Panc1 (cell line): Measurements from ENCODE around the gene GABPB1. TPM values are rescaled to one million over a fixed set of nuclear protein-coding genes. Genes with fewer than 3 reads are reported as not detected.

Experiments used
- ATAC-seq: fragments of 200-7000 bp; cut with Tn5 transposase; 2 replicates; pipeline ENCODE4 v1.9.1; 2020; ENCODE audit warnings: mild to moderate bottlenecking, moderate library complexity
- BruUV-seq: library from RNA; stranded (reverse); fragments of 400-500 nt; replicated peaks from 2 replicates; lab custom pipeline; 2021; lab: Mats Ljungman, UMichigan
- CTCF ChIA-PET: fragments of 300-600 bp; sonication (Branson Sonifier 250); formaldehyde crosslinking; loops from one replicate; lab custom pipeline; 2022; ENCODE audit warnings: antibody characterized with exemption; lab: Charles Lee
- POLR2A ChIA-PET: fragments of 300-600 bp; sonication (Branson Sonifier 250); formaldehyde crosslinking; loops from one replicate; lab custom pipeline; 2022; ENCODE audit warnings: antibody characterized with exemption; lab: Charles Lee
- DNase-seq: peaks from one replicate; pipeline ENCODE4 v3.0.0-alpha.2; 2010; ENCODE audit warnings: low read depth, low spot score
- H3K27ac ChIP-seq: 2 replicates; pipeline ENCODE4 v1.5.1; 2011; ENCODE audit warnings: mild to moderate bottlenecking, low read length, inconsistent platforms
- H3K27me3 ChIP-seq: fragments of 200-500 bp; sonication (Bioruptor generic); 2 replicates; pipeline ENCODE4 v1.6.0; 2014; ENCODE audit warnings: low read length, inconsistent platforms; ENCODE audit not compliant: control insufficient read depth, insufficient read depth
- H3K36me3 ChIP-seq: fragments of 200-500 bp; sonication (Bioruptor generic); 2 replicates; pipeline ENCODE4 v1.5.1; 2014; ENCODE audit warnings: inconsistent platforms, mild to moderate bottlenecking, low read length, moderate library complexity; ENCODE audit not compliant: control insufficient read depth, insufficient read depth
- H3K4me1 ChIP-seq: 2 replicates; pipeline ENCODE4 v1.5.1; 2011; ENCODE audit warnings: inconsistent platforms, mild to moderate bottlenecking, low read length, moderate library complexity; ENCODE audit not compliant: control insufficient read depth, insufficient read depth
- H3K4me3 ChIP-seq, 2 experiments: 2 replicates each; pipeline ENCODE4 v1.5.1; 2011 to 2012; ENCODE audit warnings: low read depth in 2 of 2, low read length in 2 of 2, mild to moderate bottlenecking in 2 of 2, inconsistent platforms in 1 of 2, moderate library complexity in 1 of 2
- H3K9me3 ChIP-seq: fragments of 200-500 bp; sonication (Bioruptor generic); 2 replicates; pipeline ENCODE4 v1.5.1; 2014; ENCODE audit warnings: low read depth, mild to moderate bottlenecking, inconsistent platforms, low read length, moderate library complexity; ENCODE audit not compliant: control insufficient read depth, insufficient read depth
- CTCF ChIP-seq: fragments of 450-650 bp; IDR thresholded peaks from 2 replicates; pipeline ENCODE4 v1.5.1; 2017; ENCODE audit warnings: mild to moderate bottlenecking
- POLR2AphosphoS5 ChIP-seq: IDR thresholded peaks from 2 replicates; pipeline ENCODE4 v1.6.1; 2012; ENCODE audit warnings: mild to moderate bottlenecking, low read depth, low read length, moderate library complexity
- REST ChIP-seq, 2 experiments: IDR thresholded peaks; 2 replicates each; pipeline ENCODE4 v1.6.1; 2011 to 2012; ENCODE audit warnings: low read depth in 2 of 2, control low read depth in 1 of 2, low read length in 1 of 2, mild to moderate bottlenecking in 1 of 2, moderate library complexity in 1 of 2; ENCODE audit not compliant: insufficient read depth in 1 of 2
- SIN3A ChIP-seq: IDR thresholded peaks from 2 replicates; pipeline ENCODE4 v1.6.1; 2012; ENCODE audit warnings: low read depth, mild to moderate bottlenecking, low read length, moderate library complexity, borderline replicate concordance; ENCODE audit not compliant: insufficient read depth
- TCF7L2 ChIP-seq: IDR thresholded peaks from 2 replicates; pipeline ENCODE4 v1.6.1; 2011; ENCODE audit warnings: mild to moderate bottlenecking, low read depth, low read length, inconsistent platforms
- in situ Hi-C: cut with HindIII; loops from 2 replicates; pipeline ENCODE4 v1.10.0; 2016; ENCODE audit warnings: low sequenced_read_pairs, low pct_unique_long_range_greater_than_20kb
- intact Hi-C: fragments of 100-400 bp; cut with micrococcal nuclease; formaldehyde crosslinking; loops from one replicate; pipeline ENCODE4 v1.10.0; 2022; ENCODE audit not compliant: unreplicated experiment
- total RNA-seq: library from RNA; stranded (reverse); gene quantifications from one replicate; pipeline ENCODE4 v1.2.1, GENCODE V29; 2021; ENCODE audit not compliant: unreplicated experiment

GABPB1 gene
- total RNA-seq, 1 experiment from 2014 or later = 20.0 TPM

DNA sequence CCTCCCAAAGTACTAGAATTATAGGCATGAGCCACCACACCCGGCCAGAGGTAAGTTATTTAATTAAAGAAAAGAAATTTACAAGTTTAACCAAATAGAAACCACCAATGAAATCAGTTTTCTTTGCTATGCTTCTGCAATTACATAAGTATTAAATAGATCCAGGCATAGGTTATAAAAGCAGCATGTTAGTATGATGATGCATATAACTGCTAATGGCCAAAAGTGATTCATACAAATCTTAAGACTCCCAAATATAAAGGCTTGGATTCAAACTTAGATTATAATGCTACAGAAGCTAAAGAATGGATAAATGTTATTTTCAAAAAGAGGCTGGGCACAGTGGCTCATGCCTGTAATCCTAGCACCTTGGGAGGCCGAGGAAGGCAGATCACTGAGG is 56.7 kb downstream of the GABPB1 start:
- TF ChIP-seq POLR2AphosphoS5 (no peak), REST (IDR thresholded peaks at IDR 0.05; ENCODE audit: insufficient read depth in 1 of 2, low read depth in 2 of 2, low read length in 1 of 2) (no peak)
- Histone ChIP-seq H3K4me3 (no peak overlapping the region), H3K27me3 (no peaks in the 10 kb centered on the region), H3K36me3 (no peaks in the 10 kb centered on the region), H3K27ac (no peak overlapping the region), H3K9me3 (no peaks in the 10 kb centered on the region), H3K4me1 (no peaks in the 10 kb centered on the region)
- intact Hi-C loops = no loop called here
- in situ Hi-C loops = no loop called here
- no TSS peak for BruUV-seq
- POLR2A ChIA-PET = no interaction called here
- CTCF ChIA-PET = no interaction called here
- DNase-seq = no peak
- no peak for ATAC-seq

GRCh38 chr15:50295966-50296365 is 59.0 kb downstream of the GABPB1 start:
- BruUV-seq = no TSS peak
- DNase-seq (no peak), ATAC-seq (no peak)
- Histone ChIP-seq H3K9me3 (no peaks in the 10 kb centered on the region), H3K4me1 (no peaks in the 10 kb centered on the region), H3K27me3 (no peaks in the 10 kb centered on the region), H3K36me3 (no peaks in the 10 kb centered on the region), H3K27ac (no peak overlapping the region), H3K4me3 (no peak overlapping the region)
- TF ChIP-seq REST (IDR thresholded peaks at IDR 0.05; ENCODE audit: insufficient read depth in 1 of 2, low read depth in 2 of 2, low read length in 1 of 2) (no peak), POLR2AphosphoS5 (no peak)
- in situ Hi-C loops = no loop called here
- CTCF ChIA-PET = no interaction called here
- POLR2A ChIA-PET = no interaction called here
- intact Hi-C loops = no loop called here

- ChIA-PET POLR2A (no interaction called here), CTCF (no interaction called here)
These were observed 65.2 kb downstream of the GABPB1 start for GRCh38 chr15:50289749-50290148.

More at GRCh38 chr15:50289749-50290148, 65.2 kb downstream of the GABPB1 start:
- no TSS peak for BruUV-seq
- Histone ChIP-seq H3K9me3 (no peaks in the 10 kb centered on the region), H3K4me1 (no peaks in the 10 kb centered on the region), H3K36me3 (no peaks in the 10 kb centered on the region), H3K27me3 (no peaks in the 10 kb centered on the region), H3K27ac (no peak overlapping the region), H3K4me3 (no peak overlapping the region)
- no peak for DNase-seq
- no peak for TF ChIP-seq CTCF
- TF ChIP-seq TCF7L2 = no peak
- no peak for TF ChIP-seq SIN3A
- TF ChIP-seq POLR2AphosphoS5 = no peak
- TF ChIP-seq REST (IDR thresholded peaks at IDR 0.05; ENCODE audit: insufficient read depth in 1 of 2, low read depth in 2 of 2, low read length in 1 of 2) = no peak
- no peak for ATAC-seq
- intact Hi-C loops (no loop called here), in situ Hi-C loops (no loop called here)
